Activated naive CD8-positive, alpha-beta T cell treated with anti-CD3 and anti-CD28 coated beads, Interleukin-2, amount 10 ng/mL, durations not matched to agents 7 days and 5 days (primary cell): ENCODE results near the gene PRMT6. TPM values are rescaled to one million over a fixed set of nuclear protein-coding genes. Genes with fewer than 3 reads are reported as not detected.

Experiments used
- ATAC-seq: fragments of 150-1000 bp; cut with Tn5 transposase; one replicate; pipeline ENCODE4 v1.10.0; 2021; ENCODE audit warnings: low read depth, moderate library complexity
- POLR2A ChIA-PET: fragments of 350-600 bp; sonication (Branson Sonifier 250); formaldehyde crosslinking; loops from one replicate; lab custom pipeline; 2021; ENCODE audit warnings: antibody characterized with exemption; lab: Charles Lee
- DNase-seq: peaks from one replicate; pipeline ENCODE4 v3.0.0; 2021
- H3K27ac Mint-ChIP-seq: one replicate; pipeline ENCODE4 v1.8.0; 2022; ENCODE audit warnings: mild to moderate bottlenecking, mixed read lengths
- H3K27me3 Mint-ChIP-seq: one replicate; pipeline ENCODE4 v1.8.0; 2022; ENCODE audit warnings: mild to moderate bottlenecking, moderate library complexity, mixed read lengths
- H3K36me3 Mint-ChIP-seq: one replicate; pipeline ENCODE4 v1.8.0; 2021; ENCODE audit warnings: mild to moderate bottlenecking, mixed read lengths
- H3K4me1 Mint-ChIP-seq: one replicate; pipeline ENCODE4 v1.8.0; 2021; ENCODE audit warnings: mixed read lengths
- H3K4me3 Mint-ChIP-seq: one replicate; pipeline ENCODE4 v1.8.0; 2022; ENCODE audit warnings: mild to moderate bottlenecking, moderate library complexity, mixed read lengths
- H3K9me3 Mint-ChIP-seq: one replicate; pipeline ENCODE4 v1.8.0; 2021; ENCODE audit warnings: mixed read lengths
- total RNA-seq, 2 experiments: library from RNA; stranded (reverse); gene quantifications; one replicate each; pipeline ENCODE4 v1.2.3, GENCODE V29; 2021

Gene PRMT6
- total RNA-seq, 2 experiments from 2014 or later = 16.7 to 18.4 TPM

- Mint-ChIP-seq H3K4me3 (no peak overlapping the region), H3K4me1 (peaks cover 3% of the 10 kb centered on the region), H3K27me3 (peaks cover 2% of the 10 kb centered on the region), H3K9me3 (no peaks in the 10 kb centered on the region), H3K36me3 (no peaks in the 10 kb centered on the region), H3K27ac (no peak overlapping the region)
- ATAC-seq (no peak), DNase-seq (no peak)
- POLR2A ChIA-PET = no interaction called here
Measured at GRCh38 chr1:107105914-107106313, 49.4 kb downstream of the PRMT6 start.

Other genes starting within 250 kb of the PRMT6 start
- gene NTNG1, start 84.4 kb downstream of the PRMT6 start, total RNA-seq = under 1 TPM in 1 of 2 experiments, not detected in 1; 0.30 TPM